HG03159 (cell line): ENCODE results near the gene PLPPR1.
"Not testable (repeated sequence)": the region's sequence is repeated elsewhere in the genome, so short reads cannot be mapped to it uniquely, and the experiment has no call there.

Experiments used
- ATAC-seq: cut with Tn5 transposase; IDR thresholded peaks from one replicate; pipeline ENCODE4 v1.9.1; 2021; ENCODE audit warnings: mild to moderate bottlenecking, moderate library complexity; ENCODE audit not compliant: unreplicated experiment

PLPPR1 gene

DNA sequence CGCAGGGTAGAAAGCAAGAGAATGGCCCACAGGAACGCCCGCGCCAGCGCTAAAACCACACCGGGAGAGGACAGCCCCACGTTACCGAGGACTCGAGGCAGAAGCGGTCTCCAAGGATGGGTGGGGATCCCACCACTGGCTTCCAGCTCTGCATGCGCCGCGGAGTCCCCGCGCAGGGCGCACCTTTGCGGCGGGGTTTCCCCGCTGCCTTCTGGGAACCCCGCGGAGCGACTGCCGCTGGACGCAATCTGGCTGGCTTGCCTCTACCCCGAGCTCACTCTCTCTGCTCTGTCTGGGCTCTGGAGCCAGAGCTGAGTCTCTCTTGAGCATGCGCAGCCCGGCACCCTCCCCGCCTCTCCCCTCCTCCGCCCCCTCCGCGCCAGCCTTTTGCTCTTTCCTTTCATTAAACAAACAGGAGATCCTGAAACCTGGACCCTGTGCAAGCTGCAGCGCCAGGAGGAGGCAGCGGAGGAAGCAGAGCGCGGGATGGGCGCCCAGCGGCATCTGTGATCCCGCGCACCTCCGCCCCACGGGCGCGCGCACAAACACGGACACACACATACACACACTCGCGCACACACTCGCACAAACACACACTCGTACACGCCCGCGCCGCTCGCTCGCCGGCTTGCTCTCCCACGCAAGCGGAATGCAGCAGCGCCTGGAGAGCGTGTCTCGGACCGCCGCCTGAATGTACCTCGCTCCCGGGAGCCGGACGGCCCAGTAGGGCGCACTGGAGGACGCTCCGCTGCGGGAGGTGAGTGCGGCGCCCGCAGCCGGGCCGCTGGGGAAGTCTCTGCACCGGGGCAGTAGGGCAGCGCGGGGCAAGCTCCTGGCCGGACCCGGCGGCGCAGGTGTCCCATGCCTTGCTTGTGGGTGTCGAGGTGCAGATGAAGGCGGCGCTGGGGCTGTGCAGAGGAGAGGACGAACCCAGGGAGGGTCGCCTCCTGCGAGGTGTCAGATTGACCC, at the start of gene PLPPR1:
PLPPR1 (plus strand) TSS at position 382 of the 969 bp plus-strand sequence.
- no peak for ATAC-seq

DNA sequence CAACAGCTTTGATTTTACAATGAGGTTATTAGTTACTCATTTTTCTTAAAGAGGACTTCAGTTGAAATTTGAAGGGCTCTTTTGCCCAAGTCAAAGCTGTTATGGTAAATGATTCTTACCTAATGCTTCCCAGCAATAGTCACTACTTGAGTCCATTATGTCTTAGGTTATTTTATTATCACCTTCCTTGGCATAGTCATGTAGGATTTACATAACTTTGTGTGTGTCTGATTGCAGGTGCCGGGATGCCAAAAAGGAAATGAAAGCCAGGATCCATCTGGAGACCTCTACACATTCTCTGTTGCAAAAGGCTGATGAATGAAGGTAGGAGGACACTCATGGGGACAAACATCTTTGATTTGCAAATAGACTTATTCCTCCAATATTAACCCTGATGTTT, 38.8 kb upstream of the PLPPR1 start:
- no peak for ATAC-seq

DNA sequence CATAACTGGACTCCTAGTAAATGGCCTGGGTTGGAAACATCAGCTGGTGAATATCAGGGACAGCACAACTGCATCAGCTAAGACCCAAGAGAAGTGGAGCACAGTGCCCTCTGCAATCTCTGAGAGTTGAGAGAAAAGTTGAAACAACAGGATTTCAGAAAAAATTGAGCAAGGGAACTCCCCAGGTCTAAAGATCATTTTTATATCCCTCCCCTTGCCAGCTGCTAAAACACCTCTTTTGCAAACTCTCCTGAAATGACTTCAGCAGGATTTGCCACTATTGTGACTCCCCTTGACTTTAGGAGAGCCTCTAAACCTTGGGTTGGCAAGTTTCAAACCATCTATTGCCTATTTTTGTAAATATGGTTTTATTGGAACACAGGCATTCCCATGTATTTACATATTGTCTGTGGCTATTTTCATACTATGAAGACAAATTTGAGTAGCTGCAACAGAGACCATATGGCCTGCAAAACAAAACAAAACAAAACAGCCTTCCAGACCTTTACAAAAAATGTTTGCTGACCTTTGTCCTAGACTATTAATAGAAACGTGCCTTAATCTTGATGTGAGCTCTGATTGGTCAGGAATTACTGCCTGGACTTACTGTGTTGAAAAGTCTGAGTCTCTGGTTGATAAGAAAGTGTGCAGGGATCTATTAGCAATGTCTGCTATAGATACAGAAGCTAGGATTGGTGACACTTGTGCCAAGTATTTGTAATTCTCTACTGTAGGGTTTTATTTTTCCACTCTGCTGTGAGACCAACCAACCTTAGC, 37.7 kb upstream of the PLPPR1 start:
- ATAC-seq: no peak

DNA sequence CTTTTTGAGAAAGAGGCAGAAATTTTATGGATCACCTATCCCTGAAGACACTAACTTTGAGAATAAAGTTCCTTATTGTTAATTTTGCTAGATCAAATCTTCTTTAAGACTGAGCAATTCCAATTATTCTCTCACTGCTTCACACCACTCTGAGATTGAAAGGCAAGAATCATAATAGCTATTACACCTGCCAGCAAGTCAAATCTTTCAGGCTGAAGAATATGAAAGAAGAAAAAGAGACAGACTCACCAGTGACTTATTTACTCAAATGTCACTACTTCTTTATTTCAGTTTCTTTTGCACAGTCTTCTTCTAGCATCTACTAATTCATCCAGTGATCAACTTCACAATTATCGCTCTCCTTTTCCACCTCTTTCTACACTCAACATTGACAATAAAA, 35.9 kb upstream of the PLPPR1 start:
- ATAC-seq: no peak

DNA sequence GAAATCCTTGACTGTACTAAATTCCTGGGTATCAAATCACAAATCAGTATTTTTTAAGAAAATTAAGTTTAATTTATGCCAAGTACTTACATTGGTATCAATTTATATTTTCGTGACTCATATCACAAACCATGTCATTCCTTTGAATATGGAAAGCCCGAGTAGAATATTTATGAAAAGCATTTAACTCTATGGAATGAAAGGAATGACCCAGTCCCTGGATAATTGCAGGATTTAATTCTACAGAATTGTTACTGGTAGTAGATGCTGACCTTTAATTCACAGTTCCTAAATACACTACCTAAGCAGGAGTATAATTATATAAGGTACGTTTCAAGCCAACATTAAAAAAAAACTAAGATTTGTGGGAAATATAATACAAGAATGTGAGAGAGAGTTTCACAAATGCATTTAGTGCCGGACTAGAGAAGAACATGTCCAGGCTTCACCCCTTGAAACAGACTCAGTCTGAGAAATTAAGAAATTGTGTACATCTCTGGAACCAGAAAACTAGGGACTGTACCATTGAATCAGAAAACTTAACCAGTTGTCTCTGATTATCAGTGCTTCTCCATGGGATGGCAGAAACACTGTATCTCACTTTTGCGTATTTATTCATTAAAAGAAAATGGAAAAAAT, 28.5 kb upstream of the PLPPR1 start:
- ATAC-seq: no peak

DNA sequence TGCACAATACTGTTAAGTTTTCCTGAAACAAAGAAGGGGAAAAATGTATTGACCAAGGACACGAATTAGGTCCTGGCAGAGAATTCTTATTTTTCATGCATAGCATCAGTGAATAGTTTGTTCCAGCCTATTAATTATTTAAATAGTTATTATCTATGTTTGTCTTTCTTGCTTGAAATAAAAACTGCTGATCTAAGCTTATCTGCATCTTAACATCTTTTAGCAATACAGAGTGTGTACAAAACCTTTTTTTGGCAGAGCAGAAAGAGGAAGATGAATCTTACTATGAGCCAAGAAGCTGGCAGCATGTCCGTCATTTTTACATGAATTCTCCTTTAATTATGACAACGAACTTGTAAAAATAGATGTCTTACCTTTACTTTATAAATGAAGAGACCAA, 23.3 kb upstream of the PLPPR1 start:
- ATAC-seq: no peak

DNA sequence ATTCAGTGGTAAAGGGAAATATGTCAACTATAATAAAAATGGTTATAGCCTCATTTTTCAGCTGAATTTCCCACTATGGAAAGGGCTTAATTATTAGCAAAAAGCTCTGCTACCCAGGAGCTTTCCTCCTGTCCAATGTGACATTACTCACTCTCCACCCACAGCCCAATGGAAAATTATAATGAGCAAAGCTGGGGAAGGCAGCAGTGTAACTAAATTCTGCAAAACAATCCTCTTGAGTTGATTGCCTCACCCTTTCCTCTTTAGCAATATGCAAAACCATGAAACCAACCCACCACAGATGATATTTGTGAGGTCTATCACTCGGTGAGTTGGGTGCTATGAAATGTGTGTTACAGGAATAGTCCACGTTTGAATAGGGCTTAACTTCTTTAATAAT, 14.0 kb upstream of the PLPPR1 start:
- ATAC-seq: no peak

DNA sequence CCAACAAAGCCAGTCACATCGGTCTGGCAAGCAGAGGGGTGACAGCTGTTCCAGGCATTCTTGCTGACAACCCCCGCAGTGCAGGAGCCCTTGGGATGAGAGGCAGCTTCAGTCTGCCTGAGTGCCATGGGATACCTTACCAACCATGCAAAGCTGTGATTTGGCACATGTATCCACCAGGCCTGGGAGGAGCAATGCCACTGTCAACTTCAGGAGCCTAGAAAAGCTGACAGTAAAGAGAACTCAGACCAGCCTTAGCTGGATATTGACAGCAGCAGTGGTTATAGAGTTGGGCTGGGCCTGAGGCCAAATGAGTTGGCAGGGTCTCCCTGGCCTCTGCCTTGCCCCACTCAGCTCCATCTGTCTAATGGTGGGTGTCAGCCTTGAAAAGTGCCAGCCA, 10.1 kb upstream of the PLPPR1 start:
- ATAC-seq: no peak

DNA sequence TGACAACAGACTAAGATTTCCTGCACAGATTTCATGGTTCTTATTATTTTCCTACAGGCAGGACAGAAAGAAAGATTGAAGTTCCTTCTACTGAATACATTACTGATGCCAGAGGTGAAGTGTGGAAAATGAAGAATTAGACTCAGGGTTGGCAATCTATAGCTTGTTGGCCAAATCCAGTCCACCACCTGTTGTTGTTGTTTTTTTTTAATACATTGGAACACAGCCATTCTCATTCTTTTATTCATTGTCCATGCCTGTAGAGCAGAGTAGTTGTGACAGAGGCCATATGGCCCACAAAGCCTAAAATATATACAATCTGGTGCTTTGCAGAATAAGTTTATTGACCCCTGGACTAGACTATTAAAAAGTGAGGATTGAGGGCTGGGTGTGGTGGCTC, 5.8 kb upstream of the PLPPR1 start:
- ATAC-seq: no peak

DNA sequence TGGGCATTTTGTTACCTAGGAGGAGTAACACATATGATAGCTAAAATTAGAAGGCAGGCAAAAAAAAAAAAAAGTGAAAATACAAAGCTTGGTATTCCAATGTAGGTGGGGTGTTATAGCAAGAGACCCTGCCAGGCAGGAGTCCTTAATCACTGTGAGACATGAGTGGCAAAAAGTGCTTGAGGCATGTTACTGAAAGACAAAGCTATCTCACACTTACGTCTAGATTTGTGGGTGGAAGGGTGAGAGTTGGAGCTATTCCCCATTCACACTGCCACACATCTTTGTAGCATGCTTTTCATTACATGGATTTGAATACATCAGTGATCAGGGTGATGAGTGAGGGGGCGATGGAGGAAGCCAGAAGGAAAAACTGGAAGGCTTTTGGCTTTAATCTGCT, 2.6 kb upstream of the PLPPR1 start:
- ATAC-seq: no peak

DNA sequence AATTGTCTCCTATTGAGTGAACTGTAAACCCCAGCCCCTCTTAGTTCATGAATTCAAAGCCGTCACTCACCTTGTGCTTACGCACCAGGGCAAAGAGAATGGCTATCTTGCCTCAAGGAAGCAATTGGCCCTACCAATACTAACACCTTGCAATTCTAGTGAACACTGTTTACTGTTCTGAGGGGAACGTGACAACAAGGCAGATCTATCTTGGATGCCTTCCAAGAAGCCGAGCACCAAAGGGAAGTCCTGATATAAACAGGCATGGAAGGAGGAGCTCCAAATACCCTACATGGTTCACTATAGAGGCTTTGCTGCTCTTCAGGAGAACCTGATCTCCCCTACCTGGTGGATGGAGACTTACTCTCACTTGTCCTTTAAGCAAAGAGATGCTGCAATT, 1.7 kb upstream of the PLPPR1 start:
- ATAC-seq: no peak

DNA sequence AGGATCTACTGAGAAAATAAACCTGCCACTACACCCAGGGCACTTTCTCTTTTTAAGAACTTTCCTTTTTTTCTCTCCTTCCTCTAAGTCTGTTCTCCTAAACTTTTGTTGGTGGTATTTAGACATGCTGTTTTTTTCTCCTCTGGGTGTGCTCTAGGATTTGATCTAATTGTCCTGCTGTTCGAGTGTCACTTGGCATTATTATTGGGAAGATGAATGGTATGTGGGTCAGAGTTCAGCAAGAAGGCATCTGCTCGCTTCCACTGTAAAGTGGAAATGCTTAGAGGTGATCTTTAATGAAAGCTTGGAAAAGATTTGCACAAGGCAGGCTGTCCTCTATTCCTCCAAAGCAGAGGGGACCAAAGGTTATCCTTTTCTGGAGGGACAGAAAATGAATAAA, 1.3 kb upstream of the PLPPR1 start:
- no peak for ATAC-seq

DNA sequence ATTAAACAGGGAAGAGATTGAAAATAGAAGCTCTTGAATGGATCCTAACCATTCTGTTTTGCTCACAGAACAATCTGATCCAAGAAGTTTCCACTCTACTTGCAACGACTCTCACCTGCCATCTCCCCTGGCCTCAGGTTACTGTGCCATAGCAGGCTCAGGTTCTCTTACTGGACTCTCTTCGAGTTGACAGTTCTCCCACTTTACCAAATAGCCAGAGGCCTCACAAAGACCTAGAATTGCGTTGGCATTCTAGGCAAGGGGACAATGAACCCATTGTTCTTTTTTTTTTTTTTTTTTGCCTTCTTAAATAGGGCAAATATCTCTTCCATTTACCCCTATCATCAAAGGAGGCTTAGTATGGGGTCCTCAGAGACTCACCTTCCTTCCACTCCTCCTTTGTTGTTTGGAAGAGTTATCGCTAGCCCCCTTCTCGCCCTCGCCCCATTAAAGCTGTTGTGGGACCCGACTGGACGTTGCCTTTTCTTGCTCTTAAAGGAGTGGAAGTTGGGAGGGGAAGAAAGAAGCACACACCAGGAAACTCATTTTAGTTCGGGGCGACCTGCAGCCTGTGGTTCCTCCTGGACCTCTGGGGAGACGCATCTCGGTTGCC, 688 bp upstream of the PLPPR1 start:
- ATAC-seq: no peak

DNA sequence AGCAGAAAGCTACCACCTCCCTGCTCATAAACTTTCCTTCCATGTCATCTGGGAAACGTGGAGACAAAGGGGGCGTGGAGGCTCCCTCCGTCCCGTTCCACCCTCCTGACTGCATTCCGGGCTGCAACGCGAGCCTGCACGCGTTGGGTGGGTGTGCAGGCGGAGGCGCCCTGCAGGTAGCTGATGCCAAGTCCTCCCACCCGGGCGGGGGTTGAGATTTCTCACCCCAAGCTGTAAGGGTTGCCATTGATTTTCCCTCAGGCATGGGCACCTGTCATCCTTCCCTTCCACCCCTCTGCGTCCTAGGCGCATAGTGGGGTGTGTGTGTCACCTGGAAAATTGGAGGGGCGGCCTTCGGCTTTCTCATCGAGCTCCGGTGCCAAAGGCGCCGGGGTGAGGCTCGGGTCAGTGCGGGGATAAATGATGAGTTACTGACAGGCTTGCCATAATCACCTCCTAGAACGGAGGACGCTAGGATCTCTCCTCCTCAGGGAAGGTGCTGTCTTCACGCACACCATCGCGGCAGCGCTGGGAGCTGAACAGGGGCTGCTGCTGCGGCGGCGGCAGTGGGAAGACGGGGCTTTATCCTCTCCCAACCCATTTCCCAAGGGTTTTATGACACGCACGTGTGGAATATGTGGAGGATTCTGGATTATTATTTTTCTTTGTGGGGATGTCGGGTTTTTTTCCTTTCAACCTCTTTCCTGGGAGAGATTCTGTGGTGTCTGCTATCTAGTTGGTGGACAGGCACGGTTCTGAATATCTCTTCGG, 973 bp downstream of the PLPPR1 start:
- ATAC-seq: no peak

DNA sequence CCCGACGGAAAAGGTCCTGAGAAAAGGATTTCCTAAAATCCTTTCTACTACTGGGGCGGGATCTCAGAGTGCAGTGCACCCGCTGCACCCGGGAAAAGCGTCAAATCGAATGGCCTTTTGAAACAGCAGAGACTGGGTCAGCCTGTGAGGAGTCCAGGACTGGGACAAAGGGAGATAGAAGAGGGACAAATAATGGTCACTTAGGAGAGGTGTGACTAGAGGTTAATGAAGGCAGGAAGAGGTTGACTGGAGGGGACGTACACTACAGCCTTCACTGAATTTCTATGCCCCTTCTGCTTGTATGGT, 1.5 kb downstream of the PLPPR1 start:
- no peak for ATAC-seq

DNA sequence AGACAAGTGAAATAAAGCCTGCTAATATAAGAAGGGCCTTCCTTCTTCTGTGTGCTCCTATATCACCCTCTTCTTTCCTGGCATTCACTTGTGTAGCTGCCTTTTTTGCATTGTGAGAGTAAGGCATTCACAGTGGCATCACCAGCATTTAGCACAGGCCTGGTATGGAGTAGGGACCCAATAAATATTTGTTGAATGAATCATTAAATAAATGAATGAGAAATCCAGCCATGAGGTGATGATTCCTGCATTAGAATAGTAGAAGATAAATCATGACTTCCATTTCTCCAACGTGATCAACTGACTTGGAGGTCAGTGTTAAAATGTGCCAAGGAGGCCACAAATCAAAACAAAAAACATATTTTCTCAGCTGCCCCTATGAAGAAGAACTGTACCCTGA, 3.9 kb downstream of the PLPPR1 start:
- ATAC-seq: no peak

DNA sequence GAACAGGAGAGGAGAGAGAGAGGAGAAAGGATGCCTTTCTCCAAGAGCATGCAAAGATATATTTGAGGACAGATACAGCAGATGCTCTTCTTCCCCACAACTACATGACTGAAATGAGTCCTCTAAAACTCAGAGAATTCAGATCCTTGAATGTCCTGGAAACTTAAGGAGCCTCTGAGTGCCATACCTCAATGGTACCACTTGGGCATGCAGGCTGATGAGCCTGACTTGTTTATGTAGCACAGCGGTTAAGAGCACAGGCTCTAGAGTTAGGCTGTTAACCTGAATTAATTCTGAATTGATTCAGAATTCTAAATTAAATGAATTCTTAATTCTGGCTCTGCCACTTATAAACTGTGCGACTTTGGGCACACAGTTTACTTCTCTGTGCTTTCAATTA, 5.7 kb downstream of the PLPPR1 start:
- ATAC-seq: no peak

DNA sequence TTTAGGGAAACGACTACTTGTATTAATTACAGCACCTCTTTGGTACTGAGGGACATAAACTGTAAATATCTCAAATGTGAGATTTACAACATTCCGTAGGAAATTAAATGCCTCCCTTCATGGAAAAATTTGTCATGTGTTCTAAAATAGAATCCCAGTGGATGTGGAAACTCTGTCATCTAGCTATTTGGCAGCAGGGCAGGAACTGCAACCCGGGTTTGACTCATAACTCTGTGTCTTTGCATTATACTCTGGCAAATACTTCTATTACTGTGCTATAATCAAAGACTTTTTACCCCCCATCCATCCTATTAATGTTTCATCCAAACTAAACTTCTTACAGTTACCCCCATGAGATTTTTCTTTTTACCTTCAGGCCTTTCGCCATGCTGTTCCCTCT, 6.6 kb downstream of the PLPPR1 start:
- no peak for ATAC-seq

DNA sequence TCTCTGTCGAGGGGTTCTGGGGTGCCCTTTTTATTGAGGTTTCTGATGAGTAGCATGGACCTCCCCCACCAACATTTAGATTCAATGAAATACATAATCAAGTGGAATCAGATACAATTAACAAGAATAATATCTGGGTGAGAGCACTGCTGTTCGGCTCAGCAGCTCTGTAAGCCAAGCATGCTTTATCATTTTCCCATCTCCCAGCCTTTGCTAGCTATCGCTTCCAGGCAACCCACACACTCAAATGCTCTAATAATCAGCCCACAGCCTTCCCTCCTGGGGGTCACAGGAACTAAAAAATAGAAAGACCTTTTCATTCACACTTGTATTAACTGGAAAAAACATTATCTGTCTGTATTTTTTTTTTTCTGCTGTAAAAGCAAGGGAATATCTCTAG, 8.9 kb downstream of the PLPPR1 start:
- no peak for ATAC-seq

DNA sequence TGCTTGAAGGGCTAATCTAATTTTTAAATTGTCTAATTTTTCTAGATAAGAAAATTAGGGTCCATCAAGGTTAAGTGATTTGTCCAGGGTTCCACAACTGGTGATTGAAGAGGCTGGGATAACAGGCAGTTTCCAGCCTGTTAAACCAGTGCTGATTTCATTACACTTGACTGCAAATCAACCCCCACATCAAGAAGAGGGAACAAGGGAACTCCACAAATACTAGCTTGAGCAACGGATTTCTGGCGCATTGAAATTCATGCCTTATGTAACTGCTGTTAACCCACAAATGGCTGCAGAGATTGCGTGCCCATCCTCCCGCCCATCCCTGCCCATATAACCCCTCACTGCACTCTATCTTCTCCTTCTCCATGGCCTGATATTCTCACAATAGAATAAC, 10.0 kb downstream of the PLPPR1 start:
- no peak for ATAC-seq

DNA sequence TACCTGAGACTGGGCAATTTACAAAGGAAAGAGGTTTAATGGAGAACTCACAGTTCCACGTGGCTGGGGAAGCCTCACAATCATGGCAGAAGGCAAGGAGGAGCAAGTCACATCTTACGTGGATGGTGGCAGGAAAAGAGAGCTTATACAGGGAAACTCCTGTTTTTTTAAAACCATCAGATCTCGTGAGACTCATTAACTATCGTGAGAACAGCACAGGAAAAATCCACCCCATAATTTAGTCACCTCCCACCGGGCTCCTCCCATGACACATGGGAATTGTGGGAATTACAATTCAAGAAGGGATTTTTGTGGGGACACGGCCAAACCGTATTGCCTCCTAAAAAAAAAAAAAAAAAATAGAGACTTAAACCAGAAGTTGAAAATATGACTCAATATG, 11.1 kb downstream of the PLPPR1 start:
- not testable (repeated sequence) for ATAC-seq
